HG03354 (cell line): ENCODE results near the gene SULT1E1.
"Not testable (repeated sequence)": the region's sequence is repeated elsewhere in the genome, so short reads cannot be mapped to it uniquely, and the experiment has no call there.

Experiments used
- ATAC-seq: cut with Tn5 transposase; IDR thresholded peaks from one replicate; pipeline ENCODE4 v1.9.1; 2021; ENCODE audit warnings: mild to moderate bottlenecking; ENCODE audit not compliant: unreplicated experiment, poor library complexity, severe bottlenecking

The SULT1E1 gene

DNA sequence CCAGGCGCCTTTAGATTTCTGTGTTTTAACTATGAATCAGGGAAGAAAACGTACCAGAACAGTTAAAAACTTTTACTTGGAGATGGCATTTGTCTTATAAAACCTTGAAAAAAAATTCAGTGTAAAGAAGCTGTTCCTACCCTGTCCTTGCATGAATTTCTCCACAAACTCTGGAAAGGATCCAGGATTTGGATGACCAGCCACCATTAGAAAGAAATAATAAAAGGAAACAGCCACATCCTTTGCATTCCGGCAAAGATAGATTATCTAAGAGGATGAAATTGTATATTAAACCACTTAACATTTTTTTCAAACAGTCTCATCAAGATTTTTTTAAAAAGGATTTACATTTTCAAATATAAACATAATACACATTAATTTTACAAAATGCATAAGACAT is 10.6 kb downstream of the SULT1E1 start:
- ATAC-seq = no peak

DNA sequence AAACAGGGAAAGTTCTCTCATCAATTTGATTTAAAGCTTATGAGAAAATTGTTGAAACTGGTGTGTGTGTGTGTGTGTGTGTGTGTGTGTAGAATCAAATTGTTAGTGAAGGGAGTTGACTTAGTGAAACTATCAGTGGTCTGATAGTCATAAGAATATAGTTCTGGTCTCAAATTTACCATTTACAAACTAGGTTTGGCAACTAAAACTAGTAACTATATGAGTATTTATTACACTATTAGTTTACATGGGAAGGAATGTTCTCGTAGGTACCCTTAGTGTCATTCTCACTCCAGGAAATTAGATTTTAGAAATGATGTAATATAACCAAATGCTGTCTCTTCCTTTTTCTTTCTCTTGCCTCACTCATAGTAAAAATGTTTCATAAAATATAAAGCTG is 11.9 kb downstream of the SULT1E1 start:
- ATAC-seq = peak; percentile 41

- ATAC-seq = peak; percentile 68
Observed at GRCh38 chr4:69843932-69844331, 16.0 kb downstream of the SULT1E1 start.

GRCh38 chr4:69843301-69843700 is 16.6 kb downstream of the SULT1E1 start:
- no peak for ATAC-seq

- no peak for ATAC-seq
Observed at GRCh38 chr4:69838977-69839376, 21.0 kb downstream of the SULT1E1 start.

GRCh38 chr4:69836287-69836686 is 23.7 kb downstream of the SULT1E1 start:
- ATAC-seq = no peak

GRCh38 chr4:69835766-69836165 is 24.2 kb downstream of the SULT1E1 start:
- ATAC-seq = no peak

DNA sequence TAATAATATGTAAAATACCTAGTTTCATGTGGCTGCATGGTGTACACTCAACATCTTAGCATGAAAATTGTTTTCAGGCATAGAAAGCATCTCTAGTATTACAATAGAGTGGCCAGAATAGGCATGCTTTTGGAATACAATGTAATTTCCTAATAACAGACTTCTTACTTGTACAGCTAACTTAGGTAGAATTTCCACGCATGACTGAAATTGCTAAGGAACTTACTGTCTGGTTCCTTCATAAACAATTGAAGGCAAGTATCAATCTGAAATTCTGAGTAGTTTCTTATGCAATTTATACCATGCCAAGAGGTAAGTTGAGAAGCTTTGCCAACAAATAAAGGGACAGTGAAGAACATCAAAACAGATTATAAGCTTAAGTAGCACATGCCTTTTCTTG is 26.7 kb downstream of the SULT1E1 start:
- ATAC-seq = no peak

- peak; percentile 48 for ATAC-seq
Observed at GRCh38 chr4:69832326-69833030, 27.5 kb downstream of the SULT1E1 start.

DNA sequence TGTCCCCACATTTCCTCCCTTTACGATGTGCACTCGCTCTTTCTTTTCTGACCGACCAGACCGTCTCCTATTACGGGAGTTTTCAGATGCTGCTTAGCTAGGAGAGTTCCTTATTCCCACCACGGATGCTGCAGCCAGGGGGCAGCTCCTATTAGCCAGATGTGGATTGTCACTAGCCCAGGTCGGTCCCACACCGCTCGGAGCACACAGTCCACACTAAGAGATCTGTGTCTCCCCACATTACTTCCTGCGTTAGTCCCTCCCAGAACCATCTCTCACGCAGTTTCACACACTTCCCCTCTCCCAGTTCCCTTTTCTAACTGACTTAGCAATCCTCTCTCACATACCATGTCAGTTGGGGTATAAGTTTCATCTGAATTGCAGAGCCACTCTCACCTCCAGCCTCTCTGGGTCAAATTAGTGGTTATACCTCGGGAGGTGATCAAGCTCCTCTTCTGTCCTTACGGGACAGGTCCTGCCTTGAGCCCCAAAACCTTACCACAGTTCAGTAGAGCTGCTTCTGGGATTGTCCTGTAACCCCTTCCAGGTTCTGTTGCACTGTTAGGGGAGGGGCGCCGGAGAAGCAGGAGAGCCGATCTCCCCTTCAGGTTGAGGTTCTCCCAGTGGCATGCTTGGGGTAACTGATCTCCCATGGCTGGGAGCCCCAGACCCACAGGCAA is 28.2 kb downstream of the SULT1E1 start:
- ATAC-seq = peak; percentile 89

- ATAC-seq = no peak
Observed at GRCh38 chr4:69831270-69831627, 28.7 kb downstream of the SULT1E1 start.

DNA sequence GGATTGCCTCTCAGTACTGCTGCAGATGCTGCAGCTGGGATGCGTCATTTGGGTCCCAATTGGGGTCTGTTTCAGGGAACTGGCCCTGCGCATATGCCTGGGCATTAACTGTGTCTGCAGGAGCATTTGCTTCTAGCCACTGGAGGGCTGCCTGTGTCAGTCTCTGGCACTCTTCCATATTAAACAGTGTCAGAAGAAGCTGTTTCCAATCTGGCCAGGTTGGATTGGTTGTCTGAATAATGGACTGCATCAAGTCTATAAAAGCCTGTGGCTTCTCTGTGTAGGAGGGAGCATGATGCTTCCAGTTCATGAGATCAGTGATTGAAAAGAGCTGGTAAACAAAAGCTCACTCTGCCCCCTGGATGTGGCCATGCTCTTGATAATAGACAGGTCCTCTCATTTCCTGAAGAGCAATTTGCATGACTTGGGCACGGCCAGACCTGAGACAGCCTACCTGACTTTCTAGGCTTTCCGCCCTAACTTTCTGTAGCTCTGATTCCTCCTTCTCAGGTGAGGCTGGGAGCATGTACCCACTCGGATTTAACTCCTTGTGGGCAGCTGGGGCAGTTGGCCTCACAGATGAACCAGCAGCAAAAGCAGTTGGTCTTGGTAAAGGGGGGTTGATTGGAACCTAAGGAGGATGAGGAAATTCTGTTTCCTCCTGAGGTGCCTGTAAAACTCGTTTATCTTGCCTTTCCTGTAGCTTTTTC is 29.2 kb downstream of the SULT1E1 start:
- peak; percentile 53 for ATAC-seq

DNA sequence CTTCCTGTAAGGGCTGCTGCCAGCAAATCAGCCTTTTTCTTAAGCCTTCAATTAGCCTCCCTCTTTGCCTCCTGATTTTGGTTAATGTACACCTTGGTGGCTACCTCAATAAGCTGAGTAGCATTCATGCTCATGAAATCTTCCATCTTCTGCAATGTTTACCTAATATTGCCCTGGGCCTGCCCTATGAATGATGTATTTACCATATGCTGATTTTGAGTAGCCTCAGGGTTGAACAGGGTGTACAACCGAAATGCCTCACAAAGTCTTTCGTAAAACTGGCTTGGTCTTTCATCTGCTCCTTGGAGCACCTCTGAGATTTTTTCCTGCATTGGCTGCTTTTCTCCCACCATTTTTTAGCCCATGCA is 29.8 kb downstream of the SULT1E1 start:
- no peak for ATAC-seq

DNA sequence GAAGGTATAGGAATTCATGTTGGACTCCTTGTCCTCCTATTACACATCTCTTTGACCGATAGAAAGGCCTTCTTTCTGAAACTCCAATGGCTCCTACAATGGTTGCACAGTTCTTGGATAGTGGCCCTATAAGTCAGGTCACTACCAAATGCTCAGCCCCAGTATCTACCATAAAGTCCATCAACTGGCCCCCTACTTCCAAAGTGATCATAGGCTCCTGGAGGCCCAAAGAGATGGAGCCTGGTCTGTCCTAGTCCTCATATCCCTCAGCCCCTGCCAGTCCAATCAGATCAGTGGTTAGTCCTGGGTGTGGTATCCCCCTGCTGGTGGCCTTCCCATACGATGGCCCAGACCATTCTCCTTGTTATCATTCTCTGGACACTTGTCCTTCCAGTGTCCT is 30.3 kb downstream of the SULT1E1 start:
- ATAC-seq = no peak

GRCh38 chr4:69828828-69829227 is 31.1 kb downstream of the SULT1E1 start:
- no peak for ATAC-seq

DNA sequence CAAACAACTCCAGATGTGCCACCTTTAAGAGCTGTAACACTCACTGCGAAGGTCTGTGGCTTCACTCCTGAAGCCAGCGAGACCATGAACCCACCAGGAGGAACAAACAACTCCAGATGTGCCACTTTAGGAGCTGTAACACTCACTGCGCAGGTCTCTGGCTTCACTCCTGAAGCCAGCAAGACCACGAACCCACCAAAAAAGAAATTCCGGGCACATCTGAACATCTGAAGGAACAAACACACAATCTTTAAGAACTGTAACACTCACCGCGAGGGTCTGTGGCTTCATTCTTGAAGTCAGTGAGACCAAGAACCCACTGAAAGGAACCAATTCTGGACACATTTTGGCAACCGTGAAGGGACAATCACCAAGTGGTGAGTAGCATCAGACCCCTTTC is 34.9 kb downstream of the SULT1E1 start:
- not testable (repeated sequence) for ATAC-seq

GRCh38 chr4:69823481-69824186 is 36.3 kb downstream of the SULT1E1 start:
- ATAC-seq = peak; percentile 97

DNA sequence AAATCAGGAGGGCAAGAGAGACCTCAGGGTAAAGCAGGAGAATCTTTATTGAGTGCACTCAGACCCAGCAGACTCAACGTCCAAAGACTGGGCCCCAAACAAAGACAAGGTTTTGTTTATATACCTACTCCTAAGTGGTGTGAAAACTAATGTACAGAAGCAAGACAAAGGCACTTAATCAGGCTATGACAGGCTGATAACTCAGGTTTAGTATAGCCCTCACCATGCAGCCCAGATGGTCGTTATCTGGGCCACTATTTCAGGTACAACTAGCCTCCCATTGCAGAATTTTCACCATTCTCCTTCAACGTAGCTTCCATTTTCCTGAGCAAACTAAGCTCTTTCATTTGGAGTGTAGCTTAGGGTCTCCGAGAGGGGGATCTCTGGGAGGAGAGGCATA is 36.9 kb downstream of the SULT1E1 start:
- ATAC-seq = peak; percentile 23

DNA sequence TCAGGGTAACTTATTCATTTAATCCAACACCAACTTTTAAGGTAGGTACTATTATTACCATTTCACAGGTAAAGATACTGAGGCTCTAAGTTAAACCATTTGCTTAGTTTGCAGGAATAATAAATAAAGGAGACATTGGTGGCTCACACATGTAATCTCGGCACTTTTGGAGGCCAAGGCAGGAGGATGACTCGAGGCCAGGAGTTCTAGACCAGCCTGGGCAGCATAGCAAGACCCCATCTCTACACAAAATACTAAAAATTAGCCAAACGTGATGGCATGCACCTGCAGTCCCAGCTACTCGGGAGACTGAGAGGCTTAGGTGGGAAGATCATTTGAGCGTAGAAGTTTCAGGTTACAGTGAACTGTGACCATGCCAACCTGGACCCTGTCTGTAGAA is 37.7 kb downstream of the SULT1E1 start:
- no peak for ATAC-seq

GRCh38 chr4:69818060-69818639 is 41.8 kb downstream of the SULT1E1 start:
- ATAC-seq = no peak
